ENCODE measurements around the gene HLA-DRB5. TPM values are rescaled to one million over a fixed set of nuclear protein-coding genes. Genes with fewer than 3 reads are reported as not detected.

The HLA-DRB5 gene
- total and polyA plus RNA-seq, 10 of the 15 experiments (the other 5 are each of a cell fraction or from before 2014, with no cell fraction given), result 38.0 to 108 (median 62.8) TPM

DNA sequence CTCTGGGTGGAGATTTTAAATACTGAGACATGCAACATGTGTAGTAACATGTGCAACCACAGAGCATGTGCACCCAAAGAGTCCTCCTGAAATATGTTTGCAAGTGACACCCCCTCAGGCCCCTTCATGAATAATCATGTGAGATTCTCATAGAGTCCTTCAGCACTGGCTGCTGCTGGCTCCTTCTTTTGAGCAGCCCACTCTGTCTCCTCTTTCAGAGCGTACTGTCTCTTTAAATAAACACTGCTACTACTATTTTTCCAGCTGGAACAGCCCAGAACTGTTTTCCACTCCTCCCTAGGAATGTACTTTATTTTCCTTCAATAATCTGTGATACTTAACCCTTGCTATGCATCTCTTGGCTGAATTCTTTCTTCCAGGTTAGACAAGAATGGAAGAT, 42.0 kb downstream of the HLA-DRB5 start:
- TF ChIP-seq, protein P1, sequence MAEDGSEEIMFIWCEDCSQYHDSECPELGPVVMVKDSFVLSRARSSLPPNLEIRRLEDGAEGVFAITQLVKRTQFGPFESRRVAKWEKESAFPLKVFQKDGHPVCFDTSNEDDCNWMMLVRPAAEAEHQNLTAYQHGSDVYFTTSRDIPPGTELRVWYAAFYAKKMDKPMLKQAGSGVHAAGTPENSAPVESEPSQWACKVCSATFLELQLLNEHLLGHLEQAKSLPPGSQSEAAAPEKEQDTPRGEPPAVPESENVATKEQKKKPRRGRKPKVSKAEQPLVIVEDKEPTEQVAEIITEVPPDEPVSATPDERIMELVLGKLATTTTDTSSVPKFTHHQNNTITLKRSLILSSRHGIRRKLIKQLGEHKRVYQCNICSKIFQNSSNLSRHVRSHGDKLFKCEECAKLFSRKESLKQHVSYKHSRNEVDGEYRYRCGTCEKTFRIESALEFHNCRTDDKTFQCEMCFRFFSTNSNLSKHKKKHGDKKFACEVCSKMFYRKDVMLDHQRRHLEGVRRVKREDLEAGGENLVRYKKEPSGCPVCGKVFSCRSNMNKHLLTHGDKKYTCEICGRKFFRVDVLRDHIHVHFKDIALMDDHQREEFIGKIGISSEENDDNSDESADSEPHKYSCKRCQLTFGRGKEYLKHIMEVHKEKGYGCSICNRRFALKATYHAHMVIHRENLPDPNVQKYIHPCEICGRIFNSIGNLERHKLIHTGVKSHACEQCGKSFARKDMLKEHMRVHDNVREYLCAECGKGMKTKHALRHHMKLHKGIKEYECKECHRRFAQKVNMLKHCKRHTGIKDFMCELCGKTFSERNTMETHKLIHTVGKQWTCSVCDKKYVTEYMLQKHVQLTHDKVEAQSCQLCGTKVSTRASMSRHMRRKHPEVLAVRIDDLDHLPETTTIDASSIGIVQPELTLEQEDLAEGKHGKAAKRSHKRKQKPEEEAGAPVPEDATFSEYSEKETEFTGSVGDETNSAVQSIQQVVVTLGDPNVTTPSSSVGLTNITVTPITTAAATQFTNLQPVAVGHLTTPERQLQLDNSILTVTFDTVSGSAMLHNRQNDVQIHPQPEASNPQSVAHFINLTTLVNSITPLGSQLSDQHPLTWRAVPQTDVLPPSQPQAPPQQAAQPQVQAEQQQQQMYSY (CRISPR knock-in tag; IDR thresholded peaks at IDR 0.05), result no peak
- TF ChIP-seq CREB1 (IDR thresholded peaks at IDR 0.05; ENCODE audit: low read depth), result no peak
- no peak for TF ChIP-seq CHD1 (IDR thresholded peaks at IDR 0.05; ENCODE audit: low read depth, low read length)
- TF ChIP-seq, protein P2, sequence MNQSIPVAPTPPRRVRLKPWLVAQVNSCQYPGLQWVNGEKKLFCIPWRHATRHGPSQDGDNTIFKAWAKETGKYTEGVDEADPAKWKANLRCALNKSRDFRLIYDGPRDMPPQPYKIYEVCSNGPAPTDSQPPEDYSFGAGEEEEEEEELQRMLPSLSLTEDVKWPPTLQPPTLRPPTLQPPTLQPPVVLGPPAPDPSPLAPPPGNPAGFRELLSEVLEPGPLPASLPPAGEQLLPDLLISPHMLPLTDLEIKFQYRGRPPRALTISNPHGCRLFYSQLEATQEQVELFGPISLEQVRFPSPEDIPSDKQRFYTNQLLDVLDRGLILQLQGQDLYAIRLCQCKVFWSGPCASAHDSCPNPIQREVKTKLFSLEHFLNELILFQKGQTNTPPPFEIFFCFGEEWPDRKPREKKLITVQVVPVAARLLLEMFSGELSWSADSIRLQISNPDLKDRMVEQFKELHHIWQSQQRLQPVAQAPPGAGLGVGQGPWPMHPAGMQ (IDR thresholded peaks at IDR 0.05; ENCODE audit: borderline replicate concordance), result no peak
- no peak for TF ChIP-seq STAT1 (conservative IDR thresholded peaks at IDR 0.05)
- TF ChIP-seq, protein P3, sequence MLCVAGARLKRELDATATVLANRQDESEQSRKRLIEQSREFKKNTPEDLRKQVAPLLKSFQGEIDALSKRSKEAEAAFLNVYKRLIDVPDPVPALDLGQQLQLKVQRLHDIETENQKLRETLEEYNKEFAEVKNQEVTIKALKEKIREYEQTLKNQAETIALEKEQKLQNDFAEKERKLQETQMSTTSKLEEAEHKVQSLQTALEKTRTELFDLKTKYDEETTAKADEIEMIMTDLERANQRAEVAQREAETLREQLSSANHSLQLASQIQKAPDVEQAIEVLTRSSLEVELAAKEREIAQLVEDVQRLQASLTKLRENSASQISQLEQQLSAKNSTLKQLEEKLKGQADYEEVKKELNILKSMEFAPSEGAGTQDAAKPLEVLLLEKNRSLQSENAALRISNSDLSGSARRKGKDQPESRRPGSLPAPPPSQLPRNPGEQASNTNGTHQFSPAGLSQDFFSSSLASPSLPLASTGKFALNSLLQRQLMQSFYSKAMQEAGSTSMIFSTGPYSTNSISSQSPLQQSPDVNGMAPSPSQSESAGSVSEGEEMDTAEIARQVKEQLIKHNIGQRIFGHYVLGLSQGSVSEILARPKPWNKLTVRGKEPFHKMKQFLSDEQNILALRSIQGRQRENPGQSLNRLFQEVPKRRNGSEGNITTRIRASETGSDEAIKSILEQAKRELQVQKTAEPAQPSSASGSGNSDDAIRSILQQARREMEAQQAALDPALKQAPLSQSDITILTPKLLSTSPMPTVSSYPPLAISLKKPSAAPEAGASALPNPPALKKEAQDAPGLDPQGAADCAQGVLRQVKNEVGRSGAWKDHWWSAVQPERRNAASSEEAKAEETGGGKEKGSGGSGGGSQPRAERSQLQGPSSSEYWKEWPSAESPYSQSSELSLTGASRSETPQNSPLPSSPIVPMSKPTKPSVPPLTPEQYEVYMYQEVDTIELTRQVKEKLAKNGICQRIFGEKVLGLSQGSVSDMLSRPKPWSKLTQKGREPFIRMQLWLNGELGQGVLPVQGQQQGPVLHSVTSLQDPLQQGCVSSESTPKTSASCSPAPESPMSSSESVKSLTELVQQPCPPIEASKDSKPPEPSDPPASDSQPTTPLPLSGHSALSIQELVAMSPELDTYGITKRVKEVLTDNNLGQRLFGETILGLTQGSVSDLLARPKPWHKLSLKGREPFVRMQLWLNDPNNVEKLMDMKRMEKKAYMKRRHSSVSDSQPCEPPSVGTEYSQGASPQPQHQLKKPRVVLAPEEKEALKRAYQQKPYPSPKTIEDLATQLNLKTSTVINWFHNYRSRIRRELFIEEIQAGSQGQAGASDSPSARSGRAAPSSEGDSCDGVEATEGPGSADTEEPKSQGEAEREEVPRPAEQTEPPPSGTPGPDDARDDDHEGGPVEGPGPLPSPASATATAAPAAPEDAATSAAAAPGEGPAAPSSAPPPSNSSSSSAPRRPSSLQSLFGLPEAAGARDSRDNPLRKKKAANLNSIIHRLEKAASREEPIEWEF (IDR thresholded peaks at IDR 0.05; ENCODE audit: insufficient replicate concordance, low read depth, low read length), result no peak
- DNase-seq (ENCODE audit: low read depth, low spot score) (no peak), ATAC-seq (peak; percentile 34; the same call in 2 of the 3 replicates), FAIRE-seq (no peak)
- H2AFZ ChIP-seq (ENCODE audit: control insufficient read depth, low read depth, low read length), result no peak overlapping the region
- H3K4me2 ChIP-seq (ENCODE audit: control insufficient read depth, insufficient read depth), result no peak overlapping the region
- 88% methylated on average over 1 of the region's 1 CpG for WGBS (ENCODE audit: insufficient coverage, insufficient replicate concordance, low lambda C conversion rate, missing lambda C conversion rate)
- H3K9ac ChIP-seq (ENCODE audit: control insufficient read depth, insufficient read depth, low read length), result no peak overlapping the region
- in situ Hi-C loops (cut with MboI) (no loop called here), intact Hi-C loops (cut with micrococcal nuclease; ENCODE audit: unreplicated experiment) (no loop called here)
- H4K20me1 ChIP-seq (ENCODE audit: control insufficient read depth, insufficient read depth), result no peaks in the 10 kb centered on the region
- POLR2A ChIA-PET, result no interaction called here
- CTCF ChIA-PET, result no interaction called here
- H3K9me3 ChIP-seq (replicated peaks; ENCODE audit: control insufficient read depth, insufficient read depth, low read length), result no peaks in the 10 kb centered on the region
- H3K36me3 ChIP-seq (ENCODE audit: control insufficient read depth in 2 of 2, insufficient read depth in 2 of 2, low read length in 1 of 2), result no peaks in the 10 kb centered on the region
- H3K27me3 ChIP-seq (replicated peaks in 1 of 2; ENCODE audit: control insufficient read depth in 2 of 2, insufficient read depth in 2 of 2, low read length in 1 of 2), result no peaks in the 10 kb centered on the region
- BruUV-seq (replicated peaks), result no TSS peak
- H3K4me1 ChIP-seq (ENCODE audit: control insufficient read depth, insufficient read depth, low read length), result no peaks in the 10 kb centered on the region
- SMC1A ChIA-PET (ENCODE audit: uncharacterized antibody, unreplicated experiment), result no interaction called here
- RAD21 ChIA-PET (ENCODE audit: unreplicated experiment), result no interaction called here
- H3K79me2 ChIP-seq (ENCODE audit: control insufficient read depth, insufficient read depth, low read length), result no peaks in the 10 kb centered on the region
- no peak overlapping the region for H3K4me3 ChIP-seq
- H3K27ac ChIP-seq (ENCODE audit: control insufficient read depth, insufficient read depth), result no peak overlapping the region
